Left ventricle myocardium inferior (tissue), 1 donor: Measurements from ENCODE around the gene RAX2. TPM values are rescaled to one million over a fixed set of nuclear protein-coding genes. Genes with fewer than 3 reads are reported as not detected.

ENCODE experiments used
- DNase-seq: peaks from one replicate; pipeline ENCODE4 v3.0.0-alpha.2; 2020
- H3K27ac ChIP-seq: fragments of 200-600 bp; replicated peaks from 2 replicates; pipeline ENCODE4 v1.8.0; 2021
- H3K27me3 ChIP-seq: fragments of 200-600 bp; 2 replicates; pipeline ENCODE4 v1.8.0; 2021; ENCODE audit warnings: low read depth
- H3K36me3 ChIP-seq: fragments of 200-600 bp; 2 replicates; pipeline ENCODE4 v1.8.0; 2021
- H3K4me1 ChIP-seq: fragments of 200-600 bp; 2 replicates; pipeline ENCODE4 v1.8.0; 2021
- H3K4me3 ChIP-seq: fragments of 200-600 bp; 2 replicates; pipeline ENCODE4 v1.8.0; 2021; ENCODE audit warnings: mild to moderate bottlenecking, moderate library complexity
- H3K9me3 ChIP-seq: fragments of 200-600 bp; replicated peaks from 2 replicates; pipeline ENCODE4 v1.8.0; 2021
- intact Hi-C: fragments of 100-400 bp; cut with micrococcal nuclease; formaldehyde crosslinking; loops from one replicate; pipeline ENCODE4 v1.11.0; 2022
- total RNA-seq: library from RNA; stranded (reverse); fragmentation: NEBNext Ultra II Directional; extraction: Animal tissue kit (Norgen Biotek cat#: 25700); gene quantifications from one replicate; pipeline ENCODE4 v1.2.1, GENCODE V29; 2021
- TF ChIP-seq, protein P1 (sequence below): fragments of 200-600 bp; IDR thresholded peaks from 2 replicates; pipeline ENCODE4 v1.8.0; 2021; ENCODE audit warnings: antibody characterized with exemption, mild to moderate bottlenecking, borderline replicate concordance
- donor health status: DM: no; HTN: yes; CAD: no; lungs with severe emphysema.

The RAX2 gene
- total RNA-seq, 1 donor from 2014 or later, result not detected

GRCh38 chr19:3774621-3775373, 2.8 kb upstream of the RAX2 start:
- Histone ChIP-seq H3K36me3 (no peaks in the 10 kb centered on the region), H3K4me3 (no peak overlapping the region), H3K9me3 (no peaks in the 10 kb centered on the region), H3K27me3 (peaks cover 5% of the 10 kb centered on the region), H3K27ac (no peak overlapping the region), H3K4me1 (no peaks in the 10 kb centered on the region)
- intact Hi-C loops, result no loop called here
- DNase-seq, result no peak
- TF ChIP-seq, protein P1, sequence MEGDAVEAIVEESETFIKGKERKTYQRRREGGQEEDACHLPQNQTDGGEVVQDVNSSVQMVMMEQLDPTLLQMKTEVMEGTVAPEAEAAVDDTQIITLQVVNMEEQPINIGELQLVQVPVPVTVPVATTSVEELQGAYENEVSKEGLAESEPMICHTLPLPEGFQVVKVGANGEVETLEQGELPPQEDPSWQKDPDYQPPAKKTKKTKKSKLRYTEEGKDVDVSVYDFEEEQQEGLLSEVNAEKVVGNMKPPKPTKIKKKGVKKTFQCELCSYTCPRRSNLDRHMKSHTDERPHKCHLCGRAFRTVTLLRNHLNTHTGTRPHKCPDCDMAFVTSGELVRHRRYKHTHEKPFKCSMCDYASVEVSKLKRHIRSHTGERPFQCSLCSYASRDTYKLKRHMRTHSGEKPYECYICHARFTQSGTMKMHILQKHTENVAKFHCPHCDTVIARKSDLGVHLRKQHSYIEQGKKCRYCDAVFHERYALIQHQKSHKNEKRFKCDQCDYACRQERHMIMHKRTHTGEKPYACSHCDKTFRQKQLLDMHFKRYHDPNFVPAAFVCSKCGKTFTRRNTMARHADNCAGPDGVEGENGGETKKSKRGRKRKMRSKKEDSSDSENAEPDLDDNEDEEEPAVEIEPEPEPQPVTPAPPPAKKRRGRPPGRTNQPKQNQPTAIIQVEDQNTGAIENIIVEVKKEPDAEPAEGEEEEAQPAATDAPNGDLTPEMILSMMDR, result no peak

DNA sequence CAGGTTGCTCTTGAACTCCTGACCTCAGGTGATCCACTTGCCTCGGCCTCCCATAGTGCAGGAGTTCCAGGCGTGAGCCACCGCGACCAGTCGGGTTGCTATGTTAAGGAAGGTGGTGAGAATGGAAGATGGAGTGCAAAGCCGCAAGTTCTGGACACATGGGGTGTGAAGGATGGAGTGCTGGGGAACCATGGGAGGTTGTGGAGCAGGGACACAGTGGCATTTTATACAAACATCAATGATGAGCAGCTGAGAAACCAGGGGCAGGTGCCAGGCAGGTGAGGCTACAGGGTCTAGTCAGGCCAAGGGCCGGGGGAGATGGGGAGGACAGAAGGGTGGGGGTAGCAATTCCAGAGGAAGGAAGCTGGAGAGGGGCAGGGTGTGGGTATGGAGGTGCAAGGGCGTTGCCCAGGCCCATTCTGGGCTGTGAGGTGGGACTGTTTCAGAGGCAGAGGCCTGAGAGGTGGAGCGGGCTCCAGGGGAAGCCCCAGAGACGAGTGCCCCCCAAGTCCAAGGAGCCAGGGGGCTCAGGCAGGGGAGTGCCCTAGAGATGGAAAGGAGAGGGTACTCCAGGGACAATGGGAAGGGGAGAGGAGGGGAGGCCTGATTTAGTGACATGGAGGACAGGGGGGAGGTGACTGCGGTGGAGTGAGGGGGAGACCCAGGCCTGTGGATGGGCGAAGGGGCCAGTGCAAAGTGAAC, 1.9 kb upstream of the RAX2 start:
- Histone ChIP-seq H3K9me3 (no peaks in the 10 kb centered on the region), H3K27ac (no peak overlapping the region), H3K4me1 (no peaks in the 10 kb centered on the region), H3K36me3 (no peaks in the 10 kb centered on the region), H3K27me3 (peaks cover 3% of the 10 kb centered on the region), H3K4me3 (no peak overlapping the region)
- TF ChIP-seq, protein P1, result no peak
- intact Hi-C loops, result no loop called here
- DNase-seq, result no peak

GRCh38 chr19:3771000-3771905, 775 bp downstream of the RAX2 start:
- intact Hi-C loops, result no loop called here
- peaks cover 26% of the 10 kb centered on the region for H3K36me3 ChIP-seq
- DNase-seq, result no peak
- H3K27ac ChIP-seq, result no peak overlapping the region
- H3K4me3 ChIP-seq, result no peak overlapping the region
- no peaks in the 10 kb centered on the region for H3K27me3 ChIP-seq
- no peaks in the 10 kb centered on the region for H3K9me3 ChIP-seq
- no peaks in the 10 kb centered on the region for H3K4me1 ChIP-seq
- TF ChIP-seq, protein P1, result no peak

DNA sequence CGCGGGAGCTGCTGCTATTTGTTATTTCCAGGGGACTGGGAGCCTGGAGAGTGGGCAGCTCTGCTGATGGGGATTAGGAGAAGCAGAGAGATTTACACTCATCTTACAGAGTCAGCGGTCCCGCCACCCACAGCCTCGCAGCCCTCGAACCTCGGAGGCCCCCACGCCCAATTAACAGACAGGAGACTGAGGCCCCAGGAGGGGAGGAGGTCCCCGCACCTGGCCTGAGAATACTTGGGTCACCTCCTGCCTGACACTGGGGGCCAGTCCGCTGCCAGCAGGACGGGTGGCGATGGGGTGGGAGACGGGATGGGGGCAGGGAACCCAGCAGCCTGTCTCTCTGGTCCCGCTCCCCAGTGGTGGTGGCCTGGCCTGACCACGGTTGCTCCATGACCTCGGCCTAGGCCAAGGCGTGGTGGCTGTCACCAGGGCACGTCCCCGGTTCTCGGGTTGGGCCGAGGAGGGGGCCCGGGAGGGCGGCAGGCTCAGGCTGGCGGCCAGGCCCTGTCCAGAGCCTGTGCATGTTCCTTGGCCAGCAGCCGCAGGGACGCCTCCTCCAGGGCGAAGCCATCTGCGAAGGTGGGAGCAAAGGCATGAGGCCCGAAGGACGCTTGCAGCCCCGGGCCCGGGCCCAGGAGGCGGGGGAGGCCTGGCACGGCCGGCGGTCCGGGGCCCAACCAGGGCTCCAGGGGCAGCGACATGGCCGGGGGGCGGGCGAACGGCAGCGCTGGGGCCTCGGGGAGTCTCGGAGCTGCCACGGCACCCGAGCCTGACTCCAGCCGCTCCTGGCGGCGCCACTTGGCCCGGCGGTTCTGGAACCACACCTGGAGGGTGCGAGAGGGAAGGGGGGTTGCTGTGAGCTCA, 1.7 kb downstream of the RAX2 start:
- no peak for DNase-seq
- Histone ChIP-seq H3K36me3 (peaks cover 35% of the 10 kb centered on the region), H3K4me1 (no peaks in the 10 kb centered on the region), H3K27me3 (no peaks in the 10 kb centered on the region), H3K27ac (no peak overlapping the region), H3K9me3 (no peaks in the 10 kb centered on the region), H3K4me3 (no peak overlapping the region)
- TF ChIP-seq, protein P1, result no peak
- intact Hi-C loops, result no loop called here
